Suprapubic skin (tissue), 4 donors: ENCODE measurements around the gene GSAP. TPM values are rescaled to one million over a fixed set of nuclear protein-coding genes. Genes with fewer than 3 reads are reported as not detected.

Experiments used
- DNase-seq, 2 donors: peaks; one replicate each; pipeline ENCODE4 v3.0.0-alpha.2; 2019; ENCODE audit warnings: low spot score in 2 of 2
- H3K27ac ChIP-seq: fragments of 200-600 bp; sonication (generic); one replicate; pipeline ENCODE4 v1.5.1; 2019
- H3K27me3 ChIP-seq: fragments of 200-600 bp; sonication (generic); one replicate; pipeline ENCODE4 v1.5.1; 2019
- H3K36me3 ChIP-seq: fragments of 200-600 bp; sonication (generic); one replicate; pipeline ENCODE4 v1.5.1; 2019
- H3K4me1 ChIP-seq: fragments of 200-600 bp; sonication (generic); one replicate; pipeline ENCODE4 v1.5.1; 2019
- H3K4me3 ChIP-seq: fragments of 200-600 bp; sonication (generic); one replicate; pipeline ENCODE4 v1.5.1; 2019; ENCODE audit warnings: mild to moderate bottlenecking
- H3K9me3 ChIP-seq: fragments of 200-600 bp; sonication (generic); one replicate; pipeline ENCODE4 v1.5.1; 2019
- EP300 ChIP-seq: sonication (generic); formaldehyde crosslinking; IDR thresholded peaks from one replicate; pipeline ENCODE4 v1.6.1; 2017; ENCODE audit warnings: antibody characterized with exemption
- POLR2A ChIP-seq, 2 donors: fragments of 450-650 bp; IDR thresholded peaks; one replicate each; pipeline ENCODE4 v1.6.1; 2017; ENCODE audit warnings: antibody characterized with exemption in 2 of 2, mild to moderate bottlenecking in 2 of 2, moderate library complexity in 2 of 2
- POLR2AphosphoS5 ChIP-seq, 3 donors: sonication (generic); formaldehyde crosslinking; IDR thresholded peaks; one replicate each; pipeline ENCODE4 v1.6.1; 2017; ENCODE audit warnings: antibody characterized with exemption in 3 of 3
- WGBS: methylation state at CpG from one replicate; pipeline ENCODE4 v1.1.5; 2018; 5-methylcytosine and 5-hydroxymethylcytosine counted together
- total RNA-seq, 4 donors: library from RNA; depleted of rRNA; stranded (reverse); fragments of >200 nt; gene quantifications; one replicate each; pipeline ENCODE4 v1.1.0, GENCODE V29; 2016
- TF ChIP-seq, protein P1 (sequence below), 2 donors: fragments of 200-600 bp in 1 of 2; fragments of 450-650 bp in 1 of 2; sonication (generic) in 1 of 2; IDR thresholded peaks; one replicate each; pipeline ENCODE4 v1.5.1; 2016 to 2019; ENCODE audit warnings: antibody characterized with exemption in 2 of 2, mild to moderate bottlenecking in 1 of 2, moderate library complexity in 1 of 2

The GSAP gene
- total RNA-seq, 4 donors from 2014 or later = 11.8 to 52.8 (median 17.2) TPM

DNA sequence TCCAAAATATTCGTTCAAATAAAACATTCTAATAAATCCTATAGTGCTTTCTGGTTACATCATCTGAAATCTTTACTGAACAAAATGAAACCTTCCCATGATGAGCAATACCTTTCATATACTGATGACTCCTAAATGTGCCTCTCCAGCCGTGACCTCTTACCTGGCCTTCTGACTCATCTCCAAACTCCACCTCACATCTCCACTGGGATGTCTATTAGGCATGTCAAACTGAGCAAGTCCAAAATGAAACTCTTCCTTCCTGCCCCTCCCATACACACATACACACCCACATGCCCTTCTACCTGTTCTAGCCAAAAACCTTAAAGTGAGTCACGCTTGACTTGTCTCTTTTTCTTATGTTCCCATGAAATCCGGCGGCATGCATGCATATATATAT is 22.9 kb downstream of the GSAP start:
- H3K9me3 ChIP-seq = no peaks in the 10 kb centered on the region
- peaks cover 6% of the 10 kb centered on the region for H3K4me1 ChIP-seq
- no peaks in the 10 kb centered on the region for H3K36me3 ChIP-seq
- no peak overlapping the region for H3K4me3 ChIP-seq
- no peak for TF ChIP-seq EP300
- peak overlapping the region; percentile 72 for H3K27ac ChIP-seq
- no peak for DNase-seq
- WGBS = 56% methylated on average over 5 of the region's 5 CpGs
- no peaks in the 10 kb centered on the region for H3K27me3 ChIP-seq

DNA sequence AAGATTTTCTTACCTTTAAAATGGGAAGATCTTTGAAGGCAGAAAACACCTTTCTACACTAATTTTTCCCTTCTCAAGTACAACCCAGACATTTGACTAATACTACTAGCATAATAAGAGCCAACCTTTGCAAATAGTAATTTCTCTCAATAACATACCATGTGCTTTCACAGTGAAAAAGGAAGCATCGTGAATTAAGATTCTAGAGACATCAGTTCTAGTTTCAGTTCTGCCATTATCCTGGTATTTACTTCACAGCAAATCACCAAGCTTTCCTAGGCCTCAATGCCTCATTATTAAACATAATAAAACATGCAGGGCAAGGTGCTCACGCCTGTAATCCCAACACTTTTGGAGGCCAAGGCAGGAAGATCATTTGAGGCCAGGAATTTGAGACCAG is 24.9 kb downstream of the GSAP start:
- no peak for DNase-seq
- Histone ChIP-seq H3K9me3 (no peaks in the 10 kb centered on the region), H3K27me3 (no peaks in the 10 kb centered on the region), H3K4me3 (no peak overlapping the region), H3K27ac (no peak overlapping the region), H3K36me3 (peaks cover 7% of the 10 kb centered on the region), H3K4me1 (peaks cover 9% of the 10 kb centered on the region)
- WGBS = 82% methylated on average over 2 of the region's 2 CpGs
- TF ChIP-seq EP300 (no peak), POLR2AphosphoS5 (IDR thresholded peaks at IDR 0.05) (no peak), POLR2A (IDR thresholded peaks at IDR 0.05) (no peak)
- TF ChIP-seq, protein P1, sequence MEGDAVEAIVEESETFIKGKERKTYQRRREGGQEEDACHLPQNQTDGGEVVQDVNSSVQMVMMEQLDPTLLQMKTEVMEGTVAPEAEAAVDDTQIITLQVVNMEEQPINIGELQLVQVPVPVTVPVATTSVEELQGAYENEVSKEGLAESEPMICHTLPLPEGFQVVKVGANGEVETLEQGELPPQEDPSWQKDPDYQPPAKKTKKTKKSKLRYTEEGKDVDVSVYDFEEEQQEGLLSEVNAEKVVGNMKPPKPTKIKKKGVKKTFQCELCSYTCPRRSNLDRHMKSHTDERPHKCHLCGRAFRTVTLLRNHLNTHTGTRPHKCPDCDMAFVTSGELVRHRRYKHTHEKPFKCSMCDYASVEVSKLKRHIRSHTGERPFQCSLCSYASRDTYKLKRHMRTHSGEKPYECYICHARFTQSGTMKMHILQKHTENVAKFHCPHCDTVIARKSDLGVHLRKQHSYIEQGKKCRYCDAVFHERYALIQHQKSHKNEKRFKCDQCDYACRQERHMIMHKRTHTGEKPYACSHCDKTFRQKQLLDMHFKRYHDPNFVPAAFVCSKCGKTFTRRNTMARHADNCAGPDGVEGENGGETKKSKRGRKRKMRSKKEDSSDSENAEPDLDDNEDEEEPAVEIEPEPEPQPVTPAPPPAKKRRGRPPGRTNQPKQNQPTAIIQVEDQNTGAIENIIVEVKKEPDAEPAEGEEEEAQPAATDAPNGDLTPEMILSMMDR (IDR thresholded peaks at IDR 0.05) = no peak

DNA sequence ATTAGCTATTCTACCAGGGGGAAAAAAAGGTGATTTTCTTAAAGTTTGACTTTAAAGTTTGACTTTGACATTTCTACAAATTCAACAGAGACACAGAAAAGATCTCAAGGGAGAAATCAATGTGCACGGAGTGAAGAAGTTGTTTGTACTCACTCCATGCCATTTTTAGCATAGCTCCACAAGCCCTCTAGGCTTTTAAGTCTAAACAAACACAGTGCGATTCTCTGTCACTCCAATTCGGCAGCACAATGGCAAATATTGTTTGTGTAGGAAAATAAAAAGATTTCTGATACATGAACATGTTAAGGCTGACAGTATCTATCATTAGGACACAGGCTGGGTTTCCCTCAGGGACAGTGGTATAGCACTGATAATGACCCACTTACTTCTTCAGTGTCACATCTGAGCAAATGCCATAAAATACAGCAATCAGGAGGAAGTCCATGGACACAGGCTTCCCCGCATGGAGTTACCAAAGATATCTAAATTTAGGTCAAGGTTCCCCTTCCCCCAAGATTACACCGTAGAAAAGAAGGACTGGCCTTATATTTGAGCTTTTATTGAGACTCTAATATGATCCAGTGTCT is 28.0 kb downstream of the GSAP start:
- no peak for DNase-seq
- Histone ChIP-seq H3K4me3 (no peak overlapping the region), H3K9me3 (no peaks in the 10 kb centered on the region), H3K36me3 (peaks cover 7% of the 10 kb centered on the region), H3K4me1 (peaks cover 9% of the 10 kb centered on the region), H3K27me3 (no peaks in the 10 kb centered on the region), H3K27ac (no peak overlapping the region)
- 75% methylated on average over 5 of the region's 5 CpGs for WGBS
- TF ChIP-seq, protein P1 (IDR thresholded peaks at IDR 0.05) = no peak
- TF ChIP-seq EP300 (no peak), POLR2AphosphoS5 (IDR thresholded peaks at IDR 0.05) (no peak), POLR2A (IDR thresholded peaks at IDR 0.05) (no peak)

DNA sequence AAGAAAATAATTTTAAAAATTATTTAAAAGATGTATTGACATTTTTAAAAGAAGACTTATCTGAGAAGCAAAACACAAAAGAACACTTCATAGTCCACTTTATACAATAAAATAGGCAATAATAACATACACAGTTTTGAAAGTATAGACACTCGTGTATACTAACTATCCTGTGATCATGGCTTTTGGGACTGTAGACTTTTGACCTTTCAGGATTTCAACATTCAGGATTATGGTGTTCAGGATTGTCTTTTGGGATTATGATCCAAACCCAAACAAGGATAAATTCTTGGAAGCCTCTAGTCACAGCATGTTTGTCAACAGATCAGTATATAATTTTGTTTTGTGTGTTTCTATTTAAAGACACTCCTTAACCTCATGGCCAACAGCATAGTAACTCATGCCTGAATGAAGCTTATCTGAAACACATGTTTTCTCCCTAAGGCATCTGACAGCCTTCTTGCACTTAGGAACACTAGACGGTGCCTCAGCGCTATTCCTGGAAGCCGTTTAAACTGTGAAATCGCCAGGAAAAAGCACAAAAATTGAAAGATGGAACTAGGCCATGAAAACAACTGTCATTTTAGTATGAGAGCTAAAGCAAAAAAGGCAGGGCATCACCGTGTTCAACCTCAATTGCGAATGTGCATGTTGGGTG is 29.9 kb downstream of the GSAP start:
- Histone ChIP-seq H3K27ac (no peak overlapping the region), H3K9me3 (no peaks in the 10 kb centered on the region), H3K36me3 (peaks cover 7% of the 10 kb centered on the region), H3K4me3 (no peak overlapping the region), H3K4me1 (peaks cover 3% of the 10 kb centered on the region), H3K27me3 (no peaks in the 10 kb centered on the region)
- WGBS = 69% methylated on average over 7 of the region's 7 CpGs
- DNase-seq = no peak
- no peak for TF ChIP-seq POLR2A (IDR thresholded peaks at IDR 0.05)

DNA sequence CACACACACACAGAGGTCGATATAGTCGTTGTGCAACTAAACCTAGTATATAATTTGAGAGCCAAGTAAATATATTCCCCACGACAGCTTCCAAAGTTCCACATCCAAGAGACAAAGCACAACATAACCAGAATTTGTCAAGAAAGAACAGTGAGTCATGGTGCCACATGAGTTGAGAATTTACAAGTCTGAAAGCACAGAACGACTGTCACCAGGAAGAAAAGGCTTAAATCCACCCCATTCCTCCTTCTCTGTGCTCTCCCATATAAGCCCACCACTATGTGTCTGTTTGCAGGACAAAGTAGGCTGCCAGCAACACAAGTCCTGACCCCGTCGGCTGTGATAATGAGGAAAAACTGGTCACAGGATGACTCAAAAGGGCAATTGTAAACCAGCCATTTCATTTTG is 32.8 kb downstream of the GSAP start:
- H3K4me3 ChIP-seq = no peak overlapping the region
- TF ChIP-seq POLR2A (IDR thresholded peaks at IDR 0.05) (no peak), POLR2AphosphoS5 (IDR thresholded peaks at IDR 0.05) (no peak), EP300 (no peak)
- TF ChIP-seq, protein P1 (IDR thresholded peaks at IDR 0.05) = no peak
- no peak overlapping the region for H3K27ac ChIP-seq
- DNase-seq = no peak
- H3K36me3 ChIP-seq = peaks cover 14% of the 10 kb centered on the region
- no peaks in the 10 kb centered on the region for H3K9me3 ChIP-seq
- 74% methylated on average over 6 of the region's 6 CpGs for WGBS
- H3K27me3 ChIP-seq = no peaks in the 10 kb centered on the region
- peaks cover 3% of the 10 kb centered on the region for H3K4me1 ChIP-seq

DNA sequence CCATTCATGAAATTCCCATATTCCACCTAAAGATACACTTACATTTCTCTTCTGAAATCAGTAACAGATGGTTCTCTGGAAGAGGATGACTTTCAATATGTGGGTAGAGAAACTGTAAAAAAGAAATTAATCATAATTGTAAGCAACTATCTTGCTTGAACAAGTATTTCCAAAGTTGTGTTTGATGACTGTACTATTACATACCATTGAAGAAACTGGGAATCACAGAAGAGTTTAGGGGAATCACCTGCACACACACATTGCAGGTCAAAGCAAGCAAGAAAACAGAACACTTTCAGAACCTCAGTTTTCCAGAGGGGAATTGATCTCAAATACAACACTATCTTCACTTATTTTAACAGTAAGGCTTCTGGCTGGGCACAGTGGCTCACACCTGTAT is 33.6 kb downstream of the GSAP start:
- H3K9me3 ChIP-seq = no peaks in the 10 kb centered on the region
- H3K4me3 ChIP-seq = no peak overlapping the region
- no peak for DNase-seq
- H3K4me1 ChIP-seq = peaks cover 3% of the 10 kb centered on the region
- peaks cover 18% of the 10 kb centered on the region for H3K36me3 ChIP-seq
- no peak overlapping the region for H3K27ac ChIP-seq
- TF ChIP-seq, protein P1 (IDR thresholded peaks at IDR 0.05) = no peak
- TF ChIP-seq POLR2AphosphoS5 (IDR thresholded peaks at IDR 0.05) = no peak
- no peak for TF ChIP-seq POLR2A (IDR thresholded peaks at IDR 0.05)
- no peak for TF ChIP-seq EP300
- H3K27me3 ChIP-seq = no peaks in the 10 kb centered on the region
